Urothelium cell line (cell line): ENCODE data around the gene SPECC1L.
"Not testable (repeated sequence)": the region's sequence is repeated elsewhere in the genome, so short reads cannot be mapped to it uniquely, and the experiment has no call there.

Source experiments
- DNase-seq: peaks from one replicate; pipeline ENCODE4 v3.0.0; 2011; ENCODE audit warnings: low spot score, mixed read lengths
- FAIRE-seq: peaks from 2 replicates; lab custom pipeline; 2011; peaks lifted over from hg19 to GRCh38; lab: Jason Lieb, UNC

The SPECC1L gene

GRCh38 chr22:24317511-24317910 is 46.9 kb downstream of the SPECC1L start:
- DNase-seq, FAIRE-seq: not testable (repeated sequence)

GRCh38 chr22:24319451-24319850 is 48.8 kb downstream of the SPECC1L start:
- DNase-seq (no peak), FAIRE-seq (no peak)

GRCh38 chr22:24321999-24322398 is 51.4 kb downstream of the SPECC1L start:
- DNase-seq (no peak), FAIRE-seq (peak; percentile 32)

- no peak for FAIRE-seq
- no peak for DNase-seq
Measured at GRCh38 chr22:24322522-24322921, 51.9 kb downstream of the SPECC1L start.

- no peak for FAIRE-seq
- DNase-seq: no peak
Measured at GRCh38 chr22:24323233-24323632, 52.6 kb downstream of the SPECC1L start.

- FAIRE-seq: no peak
Measured at GRCh38 chr22:24323695-24324094, 53.1 kb downstream of the SPECC1L start.

GRCh38 chr22:24324137-24324536 is 53.5 kb downstream of the SPECC1L start:
- FAIRE-seq (no peak), DNase-seq (no peak)

More at GRCh38 chr22:24323695-24324094, 53.1 kb downstream of the SPECC1L start:
- DNase-seq: no peak

GRCh38 chr22:24325105-24325757 is 54.6 kb downstream of the SPECC1L start:
- DNase-seq (peak; percentile 36), FAIRE-seq (no peak)

GRCh38 chr22:24326266-24326665 is 55.6 kb downstream of the SPECC1L start:
- FAIRE-seq (no peak), DNase-seq (no peak)

GRCh38 chr22:24327832-24328231 is 57.2 kb downstream of the SPECC1L start:
- FAIRE-seq (peak; percentile 50), DNase-seq (no peak)

GRCh38 chr22:24329453-24329852 is 58.8 kb downstream of the SPECC1L start:
- FAIRE-seq: no peak

GRCh38 chr22:24330636-24331035 is 60.0 kb downstream of the SPECC1L start:
- no peak for DNase-seq
- FAIRE-seq: no peak

More at GRCh38 chr22:24329453-24329852, 58.8 kb downstream of the SPECC1L start:
- DNase-seq: no peak

- DNase-seq (no peak), FAIRE-seq (no peak)
Measured at GRCh38 chr22:24331468-24332440, 61.1 kb downstream of the SPECC1L start.

GRCh38 chr22:24333301-24333700 is 62.7 kb downstream of the SPECC1L start:
- FAIRE-seq: no peak
- no peak for DNase-seq

- FAIRE-seq: no peak
- DNase-seq: no peak
Measured at GRCh38 chr22:24335496-24335895, 64.9 kb downstream of the SPECC1L start.

- DNase-seq (no peak), FAIRE-seq (no peak)
Measured at GRCh38 chr22:24337894-24338645, 67.4 kb downstream of the SPECC1L start.

GRCh38 chr22:24338726-24339451 is 68.3 kb downstream of the SPECC1L start:
- peak; percentile 55 for FAIRE-seq
- no peak for DNase-seq

GRCh38 chr22:24339452-24339747 is 68.8 kb downstream of the SPECC1L start:
- FAIRE-seq: no peak
- no peak for DNase-seq

- peak; percentile 17 for FAIRE-seq
- DNase-seq: no peak
Measured at GRCh38 chr22:24341627-24342026, 71.0 kb downstream of the SPECC1L start.

- FAIRE-seq (no peak), DNase-seq (no peak)
Measured at GRCh38 chr22:24350627-24351026, 80.0 kb downstream of the SPECC1L start.

- FAIRE-seq (no peak), DNase-seq (no peak)
Measured at GRCh38 chr22:24353121-24353520, 82.5 kb downstream of the SPECC1L start.
